ENCODE data around the gene GRK5.

Gene GRK5

DNA sequence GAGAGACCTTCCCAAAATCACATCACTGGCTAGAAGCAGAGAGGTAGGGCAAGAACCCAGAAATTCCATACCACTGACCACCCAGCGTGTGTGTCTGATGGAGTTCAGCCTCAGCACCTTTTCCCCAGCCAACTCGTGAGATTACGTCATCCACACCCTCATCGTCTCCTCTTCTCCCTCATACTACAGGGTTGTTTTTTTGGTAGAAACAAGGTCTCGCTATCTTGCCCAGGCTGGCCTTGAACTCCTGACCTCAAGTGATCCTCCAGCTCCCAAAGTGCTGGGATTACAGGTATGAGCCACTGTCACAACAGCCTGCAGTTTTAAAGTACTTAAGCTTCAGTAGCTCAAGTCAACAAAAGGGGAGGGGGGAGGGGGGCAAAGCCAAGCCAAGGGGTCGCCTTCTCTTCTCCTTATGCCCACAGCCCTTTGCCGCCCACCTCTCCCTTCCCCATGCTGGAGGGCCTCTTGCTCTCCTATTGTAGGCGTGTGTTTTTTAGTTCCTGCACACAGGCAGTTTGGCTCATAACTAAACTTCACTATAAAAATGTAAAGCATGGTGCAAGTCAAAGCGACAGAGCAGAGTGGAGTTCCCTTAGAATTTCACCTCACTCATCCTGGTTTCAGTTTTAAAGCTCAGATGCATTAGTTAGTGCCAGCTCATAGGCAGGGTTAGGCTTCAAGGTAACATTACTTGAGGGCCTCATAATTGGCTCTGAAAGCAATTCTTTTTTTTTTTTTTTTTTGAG is 23.5 kb upstream of the GRK5 start:
- H3K9ac ChIP-seq (ENCODE audit: low read depth, low read length): no peak overlapping the region
- no peak overlapping the region for H3K4me2 ChIP-seq (ENCODE audit: insufficient read depth, low read length)
- H3K27me3 ChIP-seq (ENCODE audit: insufficient read depth, low read length, poor library complexity): no peaks in the 10 kb centered on the region
- DNase-seq: no peak
- peaks cover 14% of the 10 kb centered on the region for H3K4me1 ChIP-seq (ENCODE audit: insufficient read depth, low read length)
- no peaks in the 10 kb centered on the region for H4K20me1 ChIP-seq (ENCODE audit: insufficient read depth, low read length)
- no peaks in the 10 kb centered on the region; the same call in 1 of the 2 replicates for H3K79me2 ChIP-seq (ENCODE audit: insufficient read depth, low read length)
- no peak overlapping the region for H2AFZ ChIP-seq (ENCODE audit: low read depth, low read length)
- H3K4me3 ChIP-seq (ENCODE audit: low read depth in 1 of 2, low read length in 2 of 2): no peak overlapping the region
- H3K36me3 ChIP-seq (ENCODE audit: insufficient read depth, low read length): no peaks in the 10 kb centered on the region
- TF ChIP-seq CTCF (IDR thresholded peaks at IDR 0.05; ENCODE audit: borderline replicate concordance, extremely low read depth, low read length, poor library complexity, severe bottlenecking) (no peak), EZH2 (IDR thresholded peaks at IDR 0.05; ENCODE audit: borderline replicate concordance, low read depth, low read length, severe bottlenecking) (no peak)
- no peak for ATAC-seq (ENCODE audit: insufficient read depth, low read depth)
- no peaks in the 10 kb centered on the region for H3K9me3 ChIP-seq (ENCODE audit: insufficient read depth, low read length, severe bottlenecking)
- no peak overlapping the region for H3K27ac ChIP-seq (ENCODE audit: low read length)

DNA sequence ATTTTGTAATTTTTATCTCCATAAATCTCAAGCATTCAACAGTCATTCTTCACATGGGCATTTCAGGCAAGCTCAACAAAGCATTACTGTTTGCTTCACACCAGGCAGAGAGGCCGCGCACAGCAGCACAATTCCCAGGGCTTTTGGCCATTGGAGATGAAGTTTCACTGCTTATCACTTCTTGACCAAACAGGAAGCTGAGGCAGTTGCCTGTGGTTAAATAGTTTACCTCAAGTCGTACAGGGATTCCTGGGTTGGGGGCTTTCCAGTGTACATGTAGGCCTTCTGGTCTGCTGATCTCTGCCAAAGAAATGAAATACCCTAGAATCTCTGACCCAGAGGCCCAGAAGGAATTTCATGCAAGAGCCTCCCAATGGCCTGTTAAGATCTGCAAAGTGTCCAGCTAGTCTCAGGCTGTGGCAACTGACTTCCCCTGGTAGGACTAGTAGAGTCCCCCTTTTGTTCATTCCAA is 17.5 kb upstream of the GRK5 start:
- H3K36me3 ChIP-seq (ENCODE audit: insufficient read depth, low read length): no peaks in the 10 kb centered on the region
- H3K9ac ChIP-seq (ENCODE audit: low read depth, low read length): no peak overlapping the region
- H3K79me2 ChIP-seq (ENCODE audit: insufficient read depth, low read length): no peaks in the 10 kb centered on the region
- peaks cover 22% of the 10 kb centered on the region for H3K4me1 ChIP-seq (ENCODE audit: insufficient read depth, low read length)
- TF ChIP-seq EZH2 (IDR thresholded peaks at IDR 0.05; ENCODE audit: borderline replicate concordance, low read depth, low read length, severe bottlenecking) (no peak), CTCF (IDR thresholded peaks at IDR 0.05; ENCODE audit: borderline replicate concordance, extremely low read depth, low read length, poor library complexity, severe bottlenecking) (no peak)
- DNase-seq (peak; percentile 56), ATAC-seq (ENCODE audit: insufficient read depth, low read depth) (peak; percentile 79)
- H3K4me3 ChIP-seq (ENCODE audit: low read depth in 1 of 2, low read length in 2 of 2): no peak overlapping the region
- no peaks in the 10 kb centered on the region for H3K9me3 ChIP-seq (ENCODE audit: insufficient read depth, low read length, severe bottlenecking)
- H4K20me1 ChIP-seq (ENCODE audit: insufficient read depth, low read length): no peaks in the 10 kb centered on the region
- peak overlapping the region; percentile 50 for H3K27ac ChIP-seq (ENCODE audit: low read length)
- H2AFZ ChIP-seq (ENCODE audit: low read depth, low read length): no peak overlapping the region
- H3K27me3 ChIP-seq (ENCODE audit: insufficient read depth, low read length, poor library complexity): no peaks in the 10 kb centered on the region
- H3K4me2 ChIP-seq (ENCODE audit: insufficient read depth, low read length): peak overlapping the region; percentile 2; the same call in 1 of the 2 replicates

DNA sequence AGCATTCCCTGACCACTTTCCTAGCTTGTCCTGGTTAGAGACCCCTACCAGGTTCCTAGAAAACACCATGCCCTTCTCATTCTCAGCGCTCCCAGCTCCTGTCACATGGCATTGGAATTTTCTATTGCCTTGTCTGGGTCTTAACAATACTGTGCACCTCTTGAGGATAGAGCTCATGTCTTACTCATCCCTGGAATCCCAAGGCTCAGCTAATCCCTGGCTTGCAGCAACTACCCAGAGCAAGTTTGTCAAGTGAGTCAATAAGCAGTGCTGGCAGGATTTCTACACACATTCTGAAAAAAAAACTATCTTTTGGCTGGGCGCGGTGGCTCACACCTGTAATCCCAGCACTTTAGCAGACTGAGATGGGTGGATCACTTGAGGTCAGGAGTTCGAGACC is 17.0 kb upstream of the GRK5 start:
- Histone ChIP-seq H3K79me2 (ENCODE audit: insufficient read depth, low read length) (no peaks in the 10 kb centered on the region), H3K9ac (ENCODE audit: low read depth, low read length) (no peak overlapping the region), H3K9me3 (ENCODE audit: insufficient read depth, low read length, severe bottlenecking) (no peaks in the 10 kb centered on the region), H4K20me1 (ENCODE audit: insufficient read depth, low read length) (no peaks in the 10 kb centered on the region), H3K4me3 (ENCODE audit: low read depth in 1 of 2, low read length in 2 of 2) (no peak overlapping the region), H3K36me3 (ENCODE audit: insufficient read depth, low read length) (no peaks in the 10 kb centered on the region), H3K4me1 (ENCODE audit: insufficient read depth, low read length) (peaks cover 22% of the 10 kb centered on the region), H2AFZ (ENCODE audit: low read depth, low read length) (no peak overlapping the region), H3K27ac (ENCODE audit: low read length) (peak overlapping the region; percentile 50), H3K27me3 (ENCODE audit: insufficient read depth, low read length, poor library complexity) (no peaks in the 10 kb centered on the region), H3K4me2 (ENCODE audit: insufficient read depth, low read length) (no peak overlapping the region)
- DNase-seq (no peak), ATAC-seq (ENCODE audit: insufficient read depth, low read depth) (0 out of 3 replicates have a peak, but pooled peaks have one; percentile 17)
- no peak for TF ChIP-seq EZH2 (IDR thresholded peaks at IDR 0.05; ENCODE audit: borderline replicate concordance, low read depth, low read length, severe bottlenecking)

GRCh38 chr10:119190954-119191785 is 16.2 kb upstream of the GRK5 start:
- Histone ChIP-seq H3K27ac (ENCODE audit: low read length) (no peak overlapping the region), H2AFZ (ENCODE audit: low read depth, low read length) (no peak overlapping the region), H3K9me3 (ENCODE audit: insufficient read depth, low read length, severe bottlenecking) (no peaks in the 10 kb centered on the region), H3K4me1 (ENCODE audit: insufficient read depth, low read length) (peaks cover 22% of the 10 kb centered on the region), H3K9ac (ENCODE audit: low read depth, low read length) (no peak overlapping the region), H3K79me2 (ENCODE audit: insufficient read depth, low read length) (no peaks in the 10 kb centered on the region), H3K4me3 (ENCODE audit: low read depth in 1 of 2, low read length in 2 of 2) (no peak overlapping the region), H4K20me1 (ENCODE audit: insufficient read depth, low read length) (no peaks in the 10 kb centered on the region), H3K36me3 (ENCODE audit: insufficient read depth, low read length) (no peaks in the 10 kb centered on the region), H3K4me2 (ENCODE audit: insufficient read depth, low read length) (no peak overlapping the region), H3K27me3 (ENCODE audit: insufficient read depth, low read length, poor library complexity) (no peaks in the 10 kb centered on the region)
- DNase-seq: no peak
- no peak for ATAC-seq (ENCODE audit: insufficient read depth, low read depth)
- TF ChIP-seq CTCF (IDR thresholded peaks at IDR 0.05; ENCODE audit: borderline replicate concordance, extremely low read depth, low read length, poor library complexity, severe bottlenecking): no peak
